ENCODE results near the gene NCKAP5. TPM values are rescaled to one million over a fixed set of nuclear protein-coding genes. Genes with fewer than 3 reads are reported as not detected.

The NCKAP5 gene
- total and polyA plus RNA-seq, 4 donors, result 2.3 to 20.2 (median 8.1) TPM

DNA sequence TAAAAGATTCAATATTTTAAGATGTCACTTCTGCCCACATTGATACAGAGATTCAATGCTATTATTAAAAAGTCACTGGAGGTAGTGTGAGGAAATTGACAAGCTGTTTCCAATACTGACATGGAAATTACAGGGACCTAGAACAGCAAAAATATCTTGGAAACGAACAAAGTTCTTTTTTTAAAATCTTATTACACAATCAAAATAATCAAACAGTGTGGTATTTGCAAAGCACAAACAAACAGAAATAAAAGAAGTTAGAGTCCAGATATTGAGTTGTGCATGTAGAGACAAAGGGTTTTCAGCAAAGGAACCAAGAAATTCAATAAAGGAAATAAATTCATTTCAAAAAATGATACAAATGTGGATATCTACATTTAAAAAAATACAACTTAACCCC is 369.6 kb downstream of the NCKAP5 start:
- no peaks in the 10 kb centered on the region for H3K27me3 ChIP-seq (ENCODE audit: control insufficient read depth in 3 of 3, insufficient read depth in 3 of 3, low read length in 2 of 3)
- no peak overlapping the region for H3K4me3 ChIP-seq
- no peak overlapping the region for H3K27ac ChIP-seq (ENCODE audit: low read depth in 1 of 2, low read length in 1 of 2)
- H3K4me1 ChIP-seq (ENCODE audit: control insufficient read depth in 5 of 5, insufficient read depth in 5 of 5, low read length in 5 of 5), result no peaks in the 10 kb centered on the region
- ATAC-seq (ENCODE audit: insufficient read depth, low FRiP score), result no peak
- TF ChIP-seq CTCF (IDR thresholded peaks at IDR 0.05; ENCODE audit: control extremely low read depth, extremely low read depth), result no peak
- no peak for DNase-seq
- peaks cover 0 to 2% (median 0%) of the 10 kb centered on the region in 4 donors for H3K9me3 ChIP-seq (ENCODE audit: control insufficient read depth in 4 of 4, insufficient read depth in 3 of 4, low read length in 3 of 4)
- no peak overlapping the region for H3K9ac ChIP-seq (ENCODE audit: insufficient read depth in 1 of 2, low read length in 2 of 2)
- H3K36me3 ChIP-seq (ENCODE audit: control insufficient read depth in 4 of 4, insufficient read depth in 4 of 4, low read length in 4 of 4), result no peaks in the 10 kb centered on the region
- 34 to 66% methylated on average over 1 of the region's 1 CpG for WGBS, 2 donors

DNA sequence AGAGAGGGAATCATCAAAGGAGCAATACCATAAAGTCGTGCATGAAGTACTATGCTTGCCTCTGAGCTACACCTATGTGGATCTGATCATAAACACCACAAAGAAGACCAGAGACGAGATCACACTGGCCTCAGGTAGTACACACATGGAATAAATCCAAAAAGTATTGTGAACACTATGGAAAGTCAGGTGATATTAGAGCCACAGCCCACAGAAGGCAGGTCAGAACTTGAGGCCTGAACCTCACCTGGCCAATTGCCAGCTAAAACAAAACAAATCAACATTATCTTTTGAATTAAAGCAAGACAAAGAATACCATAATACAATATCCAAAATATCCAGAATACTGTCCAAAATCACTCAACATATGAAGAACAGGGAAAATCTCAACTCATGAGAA is 371.1 kb downstream of the NCKAP5 start:
- Histone ChIP-seq H3K36me3 (ENCODE audit: control insufficient read depth in 4 of 4, insufficient read depth in 4 of 4, low read length in 4 of 4) (no peaks in the 10 kb centered on the region), H3K4me1 (ENCODE audit: control insufficient read depth in 5 of 5, insufficient read depth in 5 of 5, low read length in 5 of 5) (no peaks in the 10 kb centered on the region), H3K4me3 (no peak overlapping the region), H3K9me3 (ENCODE audit: control insufficient read depth in 4 of 4, insufficient read depth in 3 of 4, low read length in 3 of 4) (peaks cover 0 to 2% (median 0%) of the 10 kb centered on the region in 4 donors), H3K27me3 (ENCODE audit: control insufficient read depth in 3 of 3, insufficient read depth in 3 of 3, low read length in 2 of 3) (no peaks in the 10 kb centered on the region), H3K27ac (ENCODE audit: low read depth in 1 of 2, low read length in 1 of 2) (no peak overlapping the region), H3K9ac (ENCODE audit: insufficient read depth in 1 of 2, low read length in 2 of 2) (no peak overlapping the region)
- DNase-seq (no peak), ATAC-seq (ENCODE audit: insufficient read depth, low FRiP score) (no peak)
- WGBS, 2 donors, result 74 to 75% methylated on average over 2 of the region's 2 CpGs
- no peak for TF ChIP-seq CTCF (IDR thresholded peaks at IDR 0.05; ENCODE audit: control extremely low read depth, extremely low read depth)

- DNase-seq, result no peak
- H3K36me3 ChIP-seq (ENCODE audit: control insufficient read depth in 4 of 4, insufficient read depth in 4 of 4, low read length in 4 of 4), result no peaks in the 10 kb centered on the region
- no peaks in the 10 kb centered on the region for H3K27me3 ChIP-seq (ENCODE audit: control insufficient read depth in 3 of 3, insufficient read depth in 3 of 3, low read length in 2 of 3)
- H3K4me1 ChIP-seq (ENCODE audit: control insufficient read depth in 5 of 5, insufficient read depth in 5 of 5, low read length in 5 of 5), result no peaks in the 10 kb centered on the region
- no peak for ATAC-seq (ENCODE audit: insufficient read depth, low FRiP score)
- TF ChIP-seq CTCF (IDR thresholded peaks at IDR 0.05; ENCODE audit: control extremely low read depth, extremely low read depth), result no peak
- no peak overlapping the region for H3K9ac ChIP-seq (ENCODE audit: insufficient read depth in 1 of 2, low read length in 2 of 2)
- H3K4me3 ChIP-seq, result no peak overlapping the region
- peaks cover 0 to 2% (median 0%) of the 10 kb centered on the region in 4 donors for H3K9me3 ChIP-seq (ENCODE audit: control insufficient read depth in 4 of 4, insufficient read depth in 3 of 4, low read length in 3 of 4)
- H3K27ac ChIP-seq (ENCODE audit: low read depth in 1 of 2, low read length in 1 of 2), result no peak overlapping the region
- WGBS, 2 donors, result 84 to 87% methylated on average over 5 of the region's 5 CpGs
Measured at GRCh38 chr2:133194777-133195335, 373.4 kb downstream of the NCKAP5 start.

- Histone ChIP-seq H3K27me3 (ENCODE audit: control insufficient read depth in 3 of 3, insufficient read depth in 3 of 3, low read length in 2 of 3) (no peaks in the 10 kb centered on the region), H3K9me3 (ENCODE audit: control insufficient read depth in 4 of 4, insufficient read depth in 3 of 4, low read length in 3 of 4) (peaks cover 0 to 2% (median 0%) of the 10 kb centered on the region in 4 donors), H3K4me3 (no peak overlapping the region), H3K4me1 (ENCODE audit: control insufficient read depth in 5 of 5, insufficient read depth in 5 of 5, low read length in 5 of 5) (no peaks in the 10 kb centered on the region), H3K36me3 (ENCODE audit: control insufficient read depth in 4 of 4, insufficient read depth in 4 of 4, low read length in 4 of 4) (no peaks in the 10 kb centered on the region), H3K27ac (ENCODE audit: low read depth in 1 of 2, low read length in 1 of 2) (no peak overlapping the region), H3K9ac (ENCODE audit: insufficient read depth in 1 of 2, low read length in 2 of 2) (no peak overlapping the region)
- WGBS, 2 donors, result 44 to 51% methylated on average over 4 of the region's 4 CpGs
- no peak for ATAC-seq (ENCODE audit: insufficient read depth, low FRiP score)
- TF ChIP-seq CTCF (IDR thresholded peaks at IDR 0.05; ENCODE audit: control extremely low read depth, extremely low read depth), result no peak
- peak in 2 of 3 donors; percentile 9 to 43 for DNase-seq
Measured at GRCh38 chr2:133194362-133194655, 374.0 kb downstream of the NCKAP5 start.

Data from lung (tissue), 12 donors.